Psoas muscle (tissue), 8 donors: ENCODE data around the gene KRTAP10-1. TPM values are rescaled to one million over a fixed set of nuclear protein-coding genes. Genes with fewer than 3 reads are reported as not detected.
"Not testable (repeated sequence)": the region's sequence is repeated elsewhere in the genome, so short reads cannot be mapped to it uniquely, and the experiment has no call there.

Source experiments
- ATAC-seq, 4 donors: fragments of 200-7000 bp; cut with Tn5 transposase; one replicate each; pipeline ENCODE4 v1.9.1; 2020; ENCODE audit warnings: moderate library complexity in 3 of 4, mild to moderate bottlenecking in 2 of 4
- DNase-seq, 2 donors: peaks; one replicate each; pipeline ENCODE4 v3.0.0-alpha.2; 2020
- H3K27ac ChIP-seq: fragments of 200-600 bp; one replicate; pipeline ENCODE4 v1.8.0; 2022
- H3K27me3 ChIP-seq, 3 donors: fragments of 200-600 bp in 1 of 3; one replicate each; pipeline versions ENCODE4 v1.6.1 to v1.8.0; 2013 to 2022; ENCODE audit warnings: low read length in 2 of 3, mild to moderate bottlenecking in 2 of 3, moderate library complexity in 1 of 3; ENCODE audit not compliant: insufficient read depth in 3 of 3
- H3K36me3 ChIP-seq, 2 donors: fragments of 200-600 bp in 1 of 2; one replicate each; pipeline versions ENCODE4 v1.6.1 to v1.8.0; 2013 to 2022; ENCODE audit warnings: low read depth in 1 of 2, mild to moderate bottlenecking in 1 of 2, moderate library complexity in 1 of 2; ENCODE audit not compliant: insufficient read depth in 1 of 2
- H3K4me1 ChIP-seq: fragments of 200-600 bp; one replicate; pipeline ENCODE4 v1.8.0; 2022
- H3K4me3 ChIP-seq: fragments of 200-600 bp; one replicate; pipeline ENCODE4 v1.8.0; 2022; ENCODE audit warnings: mild to moderate bottlenecking
- H3K9me3 ChIP-seq: fragments of 200-600 bp; one replicate; pipeline ENCODE4 v1.8.0; 2022
- CTCF ChIP-seq: fragments of 200-600 bp; IDR thresholded peaks from one replicate; pipeline ENCODE4 v1.8.0; 2022; ENCODE audit warnings: antibody characterized with exemption
- WGBS, 3 donors: extraction: QIAGEN DNeasy Blood & Tissue Kit; methylation state at CpG; one replicate each; pipeline versions ENCODE4 v1.1.6 to v1.1.7; 2013; 5-methylcytosine and 5-hydroxymethylcytosine counted together
- intact Hi-C, 2 donors: fragments of 100-400 bp; cut with DNase I; formaldehyde crosslinking; loops; one replicate each; pipeline versions ENCODE4 v1.11.0 to v1.14.2; 2022
- polyA plus RNA-seq, 3 donors: library from polyadenylated mRNA; stranded (reverse); fragments of 200-250 nt; gene quantifications; one replicate each; pipeline ENCODE4 v1.2.3, GENCODE V29; 2013
- total RNA-seq, 4 donors: library from RNA; stranded (reverse); fragmentation: NEBNext Ultra II Directional in 2 of 4; extraction: Animal tissue kit (Norgen Biotek cat#: 25700) in 2 of 4; gene quantifications; one replicate each; pipeline versions ENCODE4 v1.2.1 to v1.2.4, GENCODE V29; 2021 to 2023
- donor health status: healthy with polysubstance abuse.
- donor health status: DM: no; HTN: no; CAD: no; lungs with moderate emphysema.
- donor health status: Bipolar disorder and iron deficiency.
- donor health status: healthy.
- donor health status: DM: yes; HTN: yes; CAD: no.
- donor health status: DM: no; HTN: no; CAD: no.
- donor health status: DM: no; HTN: no; CAD: no.
- donor health status: DM: yes; HTN: yes; CAD: no.

KRTAP10-1 gene
- total and polyA plus RNA-seq, 7 donors = not detected

DNA sequence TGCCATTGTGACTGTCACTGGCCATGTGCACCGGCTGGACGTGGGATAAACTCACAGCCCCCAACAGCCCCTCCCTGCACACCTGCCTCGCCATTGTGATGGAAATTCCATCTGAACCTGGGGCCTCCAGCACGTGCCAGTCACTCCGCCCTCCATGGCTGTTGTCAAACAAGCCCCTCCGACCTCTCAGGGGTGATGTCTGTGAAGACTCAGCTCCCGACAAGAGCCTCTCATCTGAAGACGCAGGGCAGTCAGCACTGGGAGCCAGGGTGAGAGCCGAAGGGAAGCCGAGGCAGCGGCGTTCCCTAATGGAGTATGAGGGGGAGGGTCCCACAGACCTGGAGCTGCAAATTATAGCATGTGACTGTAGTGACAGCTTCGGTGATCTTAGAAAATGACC, 12.7 kb upstream of the KRTAP10-1 start:
- DNase-seq (no peak), ATAC-seq (no peak)
- no peak for TF ChIP-seq CTCF
- Histone ChIP-seq H3K4me3 (no peak overlapping the region), H3K27ac (no peak overlapping the region), H3K27me3 (peaks cover 0 to 87% (median 16%) of the 10 kb centered on the region in 3 donors), H3K36me3 (no peaks in the 10 kb centered on the region), H3K4me1 (no peaks in the 10 kb centered on the region), H3K9me3 (no peaks in the 10 kb centered on the region)
- intact Hi-C loops = no loop called here
- WGBS, 3 donors = 64 to 76% (median 65%) methylated on average over 13 of the region's 13 CpGs

DNA sequence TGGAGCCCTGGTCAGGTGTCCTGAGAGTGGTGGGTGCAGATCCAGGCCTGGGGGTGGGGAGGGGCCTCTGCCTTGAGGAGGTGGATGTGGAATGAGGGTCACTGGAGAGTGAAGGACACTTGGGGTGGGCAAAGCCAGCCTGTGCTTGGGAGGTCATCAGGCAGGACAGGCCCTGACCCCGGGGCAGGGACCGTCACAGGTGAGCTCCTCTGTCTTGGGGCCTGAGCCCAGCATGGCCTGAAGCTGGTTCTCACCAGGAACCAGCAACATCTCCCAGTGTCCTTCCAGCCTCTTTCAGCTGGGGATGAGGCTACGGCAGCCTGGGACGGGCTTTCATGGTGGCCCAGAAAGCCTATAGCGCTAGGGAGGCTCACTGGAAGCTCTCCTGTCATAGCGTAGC, 12.1 kb upstream of the KRTAP10-1 start:
- peaks cover 0 to 84% (median 12%) of the 10 kb centered on the region in 3 donors for H3K27me3 ChIP-seq
- no peak overlapping the region for H3K4me3 ChIP-seq
- intact Hi-C loops = no loop called here
- no peak for DNase-seq
- no peaks in the 10 kb centered on the region for H3K4me1 ChIP-seq
- 74 to 93% (median 91%) methylated on average over 6 of the region's 6 CpGs for WGBS, 3 donors
- H3K9me3 ChIP-seq = no peaks in the 10 kb centered on the region
- TF ChIP-seq CTCF = no peak
- no peaks in the 10 kb centered on the region for H3K36me3 ChIP-seq
- ATAC-seq = no peak
- no peak overlapping the region for H3K27ac ChIP-seq

GRCh38 chr21:44551340-44551961, 11.5 kb upstream of the KRTAP10-1 start, which contains the start of gene KRTAP10-2:
Gene KRTAP10-2, minus strand, starts transcription at chr21:44551505. Its CDS starts 47 bp downstream, at chr21:44551458.
- Histone ChIP-seq H3K27me3 (peaks cover 0 to 77% (median 12%) of the 10 kb centered on the region in 3 donors), H3K27ac (no peak within 1 kb of the TSS), H3K4me3 (no peak within 1 kb of the TSS), H3K36me3 (no peaks in the 10 kb centered on the region), H3K4me1 (no peaks in the 10 kb centered on the region), H3K9me3 (peaks cover 4% of the 10 kb centered on the region)
- no peak for TF ChIP-seq CTCF
- 44 to 51% (median 46%) methylated on average over 16 to 17 of the region's 17 CpGs for WGBS, 3 donors
- intact Hi-C loops = no loop called here
- ATAC-seq = no peak
- DNase-seq = no peak

DNA sequence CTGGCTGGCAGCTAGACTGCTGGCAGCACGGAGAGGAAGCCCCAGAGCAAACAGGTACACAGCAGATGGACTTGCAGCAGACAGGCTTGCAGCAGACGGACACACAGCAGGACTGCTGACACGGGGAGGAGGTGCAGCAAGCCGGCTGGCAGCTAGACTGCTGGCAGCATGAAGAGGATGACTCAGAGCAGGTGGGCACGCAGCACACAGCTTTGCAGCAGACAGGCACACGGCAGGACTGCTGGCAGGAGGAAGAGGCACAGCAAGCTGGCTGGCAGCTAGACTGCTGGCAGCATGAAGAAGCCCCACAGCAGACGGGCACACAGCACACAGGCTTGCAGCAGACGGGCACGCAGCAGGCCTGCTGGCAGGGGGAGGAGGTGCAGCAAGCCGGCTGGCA, 10.8 kb upstream of the KRTAP10-1 start:
- H3K4me1 ChIP-seq = no peaks in the 10 kb centered on the region
- intact Hi-C loops = no loop called here
- no peaks in the 10 kb centered on the region for H3K36me3 ChIP-seq
- TF ChIP-seq CTCF = no peak
- no peak for ATAC-seq
- no peak overlapping the region for H3K27ac ChIP-seq
- peaks cover 0 to 71% (median 12%) of the 10 kb centered on the region in 3 donors for H3K27me3 ChIP-seq
- H3K4me3 ChIP-seq = no peak overlapping the region
- 20 to 30% (median 21%) methylated on average over 10 of the region's 10 CpGs for WGBS, 3 donors
- no peak for DNase-seq
- H3K9me3 ChIP-seq = peaks cover 4% of the 10 kb centered on the region

- DNase-seq, H3K27ac ChIP-seq, ATAC-seq, H3K36me3 ChIP-seq, H3K4me3 ChIP-seq, H3K9me3 ChIP-seq, H3K4me1 ChIP-seq, intact Hi-C loops: not testable (repeated sequence)
- WGBS, 3 donors = 18 to 33% (median 25%) methylated on average over 12 to 17 of the region's 17 CpGs
- H3K27me3 ChIP-seq = peaks cover 0 to 67% (median 12%) of the 10 kb centered on the region in 3 donors
Measured at GRCh38 chr21:44550285-44550684, 10.3 kb upstream of the KRTAP10-1 start.
